Lung microvascular endothelial cell (primary cell): ENCODE data around the gene ADD1. TPM values are rescaled to one million over a fixed set of nuclear protein-coding genes. Genes with fewer than 3 reads are reported as not detected.
A peak's percentile ranks its signal among the peaks of the same experiment; 100 is the strongest.
"Not testable (repeated sequence)": the region's sequence is repeated elsewhere in the genome, so short reads cannot be mapped to it uniquely, and the experiment has no call there.

Experiments used
- DNase-seq, 2 donors: peaks; one replicate each; pipeline versions ENCODE4 v3.0.0 to v3.0.0-alpha.2; 2010; ENCODE audit warnings: low read depth in 2 of 2
- total RNA-seq: library from RNA; depleted of rRNA; stranded (reverse); fragments of >200 nt; gene quantifications from 2 replicates; pipeline ENCODE4 v1.2.1, GENCODE V29; 2014

ADD1 gene
- total RNA-seq, 1 donor from 2014 or later, result 156 TPM

- no peak for DNase-seq
Observed at GRCh38 chr4:2944586-2945526, 101.2 kb downstream of the ADD1 start.

GRCh38 chr4:2945619-2946604, 102.3 kb downstream of the ADD1 start:
- not testable (repeated sequence) for DNase-seq

GRCh38 chr4:2946812-2947600, 103.4 kb downstream of the ADD1 start:
- no peak for DNase-seq

GRCh38 chr4:2947926-2948325, 104.3 kb downstream of the ADD1 start:
- DNase-seq, result no peak

GRCh38 chr4:2948895-2949781, 105.5 kb downstream of the ADD1 start:
- DNase-seq, result peak in 1 of 2 donors; percentile 47

GRCh38 chr4:2949782-2950125, 106.1 kb downstream of the ADD1 start:
- DNase-seq, result no peak

GRCh38 chr4:2950221-2950989, 106.8 kb downstream of the ADD1 start:
- DNase-seq, result no peak

GRCh38 chr4:2953496-2953895, 109.9 kb downstream of the ADD1 start:
- no peak for DNase-seq

- DNase-seq, result no peak
Observed at GRCh38 chr4:2954358-2955185, 110.9 kb downstream of the ADD1 start.

GRCh38 chr4:2955186-2956044, 111.8 kb downstream of the ADD1 start:
- DNase-seq, result not testable (repeated sequence)

GRCh38 chr4:2958446-2958845, 114.8 kb downstream of the ADD1 start:
- no peak for DNase-seq

GRCh38 chr4:2960450-2960849, 116.8 kb downstream of the ADD1 start:
- not testable (repeated sequence) for DNase-seq

GRCh38 chr4:2961421-2961810, 117.8 kb downstream of the ADD1 start:
- DNase-seq, result no peak

GRCh38 chr4:2961811-2962441, 118.3 kb downstream of the ADD1 start:
- no peak for DNase-seq

GRCh38 chr4:2962614-2963174, 119.0 kb downstream of the ADD1 start:
- peak; percentile 50 to 64 for DNase-seq

- DNase-seq, result peak; percentile 99
Observed at GRCh38 chr4:2963175-2963965, 119.7 kb downstream of the ADD1 start, which contains the start of the genes GRK4 and NOP14. Gene GRK4, plus strand, starts transcription at chr4:2963571. Its CDS starts 500 bp downstream, at chr4:2964071. Gene NOP14, minus strand, starts transcription at chr4:2963406. Its CDS starts 87 bp downstream, at chr4:2963319.
